Right ventricle myocardium superior (tissue), 1 donor: ENCODE data around the gene PRR23E. TPM values are rescaled to one million over a fixed set of nuclear protein-coding genes. Genes with fewer than 3 reads are reported as not detected.

ENCODE experiments used
- ATAC-seq: fragments of 200-7000 bp; cut with Tn5 transposase; one replicate; pipeline ENCODE4 v1.9.1; 2020; ENCODE audit warnings: mild to moderate bottlenecking; ENCODE audit not compliant: poor library complexity
- DNase-seq: peaks from one replicate; pipeline ENCODE4 v3.0.0-alpha.2; 2020
- intact Hi-C: fragments of 100-400 bp; cut with DNase I; formaldehyde crosslinking; loops from one replicate; pipeline ENCODE4 v1.11.2; 2022
- total RNA-seq: library from RNA; stranded (reverse); fragmentation: NEBNext Ultra II Directional; extraction: Animal tissue kit (Norgen Biotek cat#: 25700); gene quantifications from one replicate; pipeline ENCODE4 v1.2.1, GENCODE V29; 2021
- donor health status: DM: no; HTN: yes; CAD: no; lungs with severe emphysema.

The PRR23E gene
- total RNA-seq, 1 donor from 2014 or later = not detected

DNA sequence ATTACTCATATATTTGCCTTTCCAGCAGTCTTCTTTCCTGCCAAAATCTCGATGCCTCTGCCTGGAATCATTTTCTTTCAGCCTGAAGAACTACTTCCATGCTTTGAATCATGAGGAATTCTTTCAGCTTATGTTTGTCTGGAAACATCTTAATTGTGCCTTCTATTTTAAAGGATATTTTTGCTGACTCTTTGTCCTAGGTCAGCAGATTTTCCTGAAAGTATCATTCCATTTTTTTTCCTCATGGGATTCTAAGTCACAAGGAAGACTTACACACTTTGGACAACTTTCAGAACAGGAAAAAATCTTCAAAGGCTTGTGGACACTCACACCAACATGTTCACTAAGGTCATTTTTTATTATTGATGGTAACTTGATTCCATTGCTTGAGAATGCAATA lies 10.1 kb downstream of the PRR23E start:
- DNase-seq (no peak), ATAC-seq (no peak)
- intact Hi-C loops = no loop called here

GRCh38 chr3:127204841-127205582 lies 12.1 kb downstream of the PRR23E start:
- DNase-seq (no peak), ATAC-seq (no peak)
- intact Hi-C loops = no loop called here

GRCh38 chr3:127206154-127206553 lies 13.2 kb downstream of the PRR23E start:
- intact Hi-C loops = no loop called here
- DNase-seq = no peak
- no peak for ATAC-seq

DNA sequence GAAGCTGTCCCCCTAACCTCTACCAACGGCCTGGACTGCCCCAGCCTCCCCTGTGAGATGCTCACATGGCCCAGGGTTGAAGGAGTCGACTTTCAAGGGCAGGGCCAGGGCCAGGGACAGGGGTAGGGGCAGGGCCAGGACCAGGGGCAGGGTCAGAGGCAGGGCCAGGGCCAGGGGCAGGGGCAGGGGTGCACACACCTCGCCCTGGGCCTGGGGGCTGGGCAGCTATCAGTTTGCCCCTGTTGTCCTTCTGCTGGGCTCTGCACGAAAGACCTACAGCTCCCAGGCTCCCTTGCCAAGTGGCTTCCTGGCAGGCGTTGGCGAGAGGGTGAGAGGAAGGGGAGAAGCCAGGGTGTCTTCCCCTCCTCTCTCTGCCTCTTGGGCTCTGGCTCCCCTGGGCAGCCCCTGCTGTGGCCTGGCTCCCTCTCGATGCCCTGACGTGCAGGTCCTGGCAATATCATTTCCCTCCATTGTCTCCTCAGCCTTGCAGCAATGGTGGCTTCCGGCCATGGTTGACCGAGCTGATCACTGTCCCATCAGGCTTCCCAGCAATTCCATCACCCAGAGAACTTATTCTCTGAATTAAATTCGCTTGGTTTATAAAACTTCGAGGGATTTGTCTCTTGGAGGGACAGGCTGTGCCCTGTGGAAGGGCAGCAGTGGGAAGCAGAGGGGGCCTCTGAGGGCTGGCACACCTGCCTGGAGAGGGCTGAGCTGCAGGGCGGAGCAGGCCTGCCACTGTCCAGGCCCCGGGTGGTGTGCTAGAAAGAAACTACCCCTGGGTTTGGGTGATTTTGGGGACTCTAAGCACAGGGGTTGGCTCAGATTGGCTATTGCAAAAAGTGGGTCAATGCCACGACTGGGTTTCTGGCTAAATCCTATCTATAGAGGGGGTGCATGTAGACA lies 13.9 kb downstream of the PRR23E start:
- DNase-seq (no peak), ATAC-seq (no peak)
- intact Hi-C loops = no loop called here

- no peak for ATAC-seq
- intact Hi-C loops = no loop called here
- no peak for DNase-seq
These were observed 15.0 kb downstream of the PRR23E start for GRCh38 chr3:127207727-127208482.

- DNase-seq (no peak), ATAC-seq (no peak)
- intact Hi-C loops = no loop called here
These were observed 15.7 kb downstream of the PRR23E start for GRCh38 chr3:127208483-127209100.

- intact Hi-C loops = no loop called here
- DNase-seq (no peak), ATAC-seq (no peak)
These were observed 16.4 kb downstream of the PRR23E start for GRCh38 chr3:127209155-127209839.

- DNase-seq = no peak
- no peak for ATAC-seq
- intact Hi-C loops = no loop called here
These were observed 17.1 kb downstream of the PRR23E start for GRCh38 chr3:127209840-127210653.

DNA sequence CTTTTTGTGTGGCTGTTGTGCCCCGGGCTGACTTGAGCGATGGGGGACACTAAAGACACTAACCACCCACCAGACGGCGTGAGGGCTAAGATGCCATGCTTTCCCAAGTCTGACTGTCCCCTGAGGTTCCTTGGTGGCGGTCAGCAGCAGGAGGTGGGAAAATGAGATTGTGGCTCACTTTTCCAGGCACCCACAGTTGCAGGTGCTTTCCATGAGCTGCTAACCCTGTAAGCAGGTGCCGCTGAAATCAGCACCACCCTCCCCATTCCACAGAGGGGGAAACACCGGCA lies 17.7 kb downstream of the PRR23E start:
- DNase-seq (no peak), ATAC-seq (no peak)
- intact Hi-C loops = no loop called here

DNA sequence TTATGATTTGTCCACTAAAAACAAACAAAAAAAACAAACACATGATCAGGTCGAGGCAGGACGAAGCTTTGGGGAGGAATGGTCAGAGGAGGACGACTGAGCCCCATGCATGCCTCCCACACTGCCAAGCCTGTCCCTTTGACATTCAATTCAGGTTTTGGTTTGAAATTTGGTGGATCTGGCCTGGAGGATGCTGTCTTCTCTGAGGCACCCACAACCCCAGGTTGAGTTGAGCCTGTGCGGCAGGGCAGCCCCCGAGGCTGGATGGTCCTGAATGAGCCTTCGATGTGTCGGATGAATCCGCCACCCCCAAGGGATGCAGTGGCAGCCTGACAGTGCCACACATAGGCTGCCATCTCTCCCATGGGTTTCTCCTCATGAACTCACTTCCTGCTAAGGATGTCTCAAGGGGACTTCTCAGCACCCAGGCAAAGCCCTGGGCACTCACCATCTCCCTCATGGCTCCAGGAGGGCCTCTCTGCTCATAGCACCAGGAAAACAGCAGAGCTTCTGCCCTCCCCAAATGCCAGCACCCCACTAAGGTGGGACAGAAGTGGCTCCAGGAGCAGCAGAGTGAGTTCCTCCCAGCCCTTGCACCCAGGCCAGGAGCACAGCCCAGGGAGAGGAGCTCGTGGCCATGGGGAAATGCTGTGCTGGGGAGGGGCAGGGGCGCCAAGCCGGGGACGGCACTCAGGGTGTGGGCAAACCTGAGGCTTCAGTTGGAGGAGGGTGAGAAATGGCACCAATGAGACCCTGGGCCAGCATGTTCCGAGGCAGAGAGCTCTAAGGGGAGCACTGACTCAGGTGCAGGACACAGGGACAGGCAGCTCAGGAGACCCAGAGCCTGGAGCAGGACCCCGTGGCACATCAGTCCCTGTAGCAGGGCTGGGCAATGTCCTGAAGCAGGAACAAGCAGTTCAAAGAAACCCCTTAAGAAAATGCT lies 18.5 kb downstream of the PRR23E start:
- ATAC-seq (no peak), DNase-seq (no peak)
- intact Hi-C loops = no loop called here

DNA sequence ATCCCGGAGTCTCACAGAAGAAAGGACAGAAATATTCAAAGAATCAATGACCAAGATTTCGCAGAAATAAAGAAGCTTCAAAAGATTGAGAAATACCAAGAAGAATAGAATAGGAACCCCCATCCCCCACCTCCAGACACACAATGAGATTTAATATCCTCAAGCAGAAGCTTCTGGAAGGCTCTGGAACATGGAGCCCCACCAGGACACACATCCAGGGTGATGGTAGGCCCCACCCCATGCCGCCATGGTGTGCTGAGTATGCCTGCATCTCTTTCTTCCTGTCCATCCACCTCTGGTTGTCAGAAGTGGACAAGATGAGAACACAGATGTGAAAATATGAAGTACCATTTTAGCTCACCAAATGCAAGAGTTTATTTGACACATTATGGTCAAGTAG lies 19.3 kb downstream of the PRR23E start:
- intact Hi-C loops = no loop called here
- ATAC-seq = no peak
- DNase-seq = no peak

DNA sequence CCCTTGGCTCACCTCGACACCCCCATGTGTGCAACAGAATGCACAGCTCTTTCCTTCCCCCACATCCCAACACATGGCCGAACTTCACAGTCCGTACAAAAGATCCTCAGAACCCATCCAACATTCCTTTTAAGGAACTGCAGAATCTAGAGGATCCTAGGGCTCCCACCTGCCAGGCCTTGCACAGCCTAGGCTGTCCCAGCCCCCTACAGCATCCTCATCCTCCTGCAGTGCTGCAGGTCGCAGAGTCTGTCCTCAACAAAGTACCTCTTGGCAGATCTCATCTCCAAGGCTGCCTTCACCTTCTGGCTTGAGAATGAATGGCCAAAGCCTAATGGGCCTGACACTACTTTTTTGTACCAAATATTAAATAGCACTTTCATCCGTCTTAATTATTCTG lies 19.8 kb downstream of the PRR23E start:
- no peak for DNase-seq

DNA sequence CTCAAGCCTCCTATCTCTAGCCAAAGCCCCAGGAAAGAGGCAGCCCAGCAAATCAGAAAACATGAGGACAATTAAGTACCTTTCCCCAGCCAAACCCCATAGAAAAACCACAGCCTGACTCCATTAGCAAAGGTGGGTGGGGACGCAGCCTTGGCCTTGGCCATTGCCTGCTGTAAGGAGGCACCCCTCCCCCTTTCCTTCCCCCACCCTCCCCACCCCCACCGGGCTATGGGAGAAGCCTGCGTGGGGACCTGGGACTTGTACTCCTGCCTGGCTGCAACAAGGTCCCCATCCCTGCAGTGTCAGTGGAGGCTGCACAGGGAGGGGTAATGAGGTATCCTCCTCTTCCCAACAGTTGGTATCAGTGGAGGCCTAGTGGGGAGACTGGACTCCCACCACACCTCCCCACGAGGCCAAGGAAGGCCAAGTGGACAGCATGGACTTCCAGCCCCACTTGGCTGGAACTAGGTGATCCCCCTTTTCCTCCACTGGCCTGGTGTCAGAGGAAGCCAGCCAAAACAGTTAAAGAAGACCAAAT lies 20.5 kb downstream of the PRR23E start:
- DNase-seq (no peak), ATAC-seq (no peak)
- intact Hi-C loops = no loop called here

More for the DNA sequence above, 19.8 kb downstream of the PRR23E start:
- no peak for ATAC-seq
- intact Hi-C loops = no loop called here

DNA sequence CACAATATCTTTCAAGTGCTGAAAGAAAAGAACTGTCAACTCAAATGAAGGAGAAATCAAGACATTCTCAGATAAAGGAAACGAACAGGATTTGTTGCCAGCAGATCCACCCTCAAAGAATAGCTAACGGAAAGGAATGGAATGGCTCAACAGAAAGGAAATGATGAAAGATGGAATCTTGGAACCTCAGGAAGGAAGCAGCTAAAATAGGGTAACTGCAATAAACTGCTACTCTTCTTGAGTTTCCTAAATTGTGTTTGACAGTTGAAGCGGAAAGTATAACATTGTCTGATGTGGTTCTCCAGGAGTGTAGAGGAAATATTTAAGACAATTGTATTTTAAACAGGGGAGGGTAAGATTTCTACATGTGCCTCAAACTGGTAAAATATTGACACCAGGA lies 22.0 kb downstream of the PRR23E start:
- ATAC-seq = no peak
- intact Hi-C loops = no loop called here
- DNase-seq = no peak

- intact Hi-C loops = no loop called here
- no peak for ATAC-seq
- DNase-seq = no peak
These were observed 22.9 kb downstream of the PRR23E start for GRCh38 chr3:127215714-127216414.
